ENCODE measurements around the gene DUS3L.

The DUS3L gene, protein sequence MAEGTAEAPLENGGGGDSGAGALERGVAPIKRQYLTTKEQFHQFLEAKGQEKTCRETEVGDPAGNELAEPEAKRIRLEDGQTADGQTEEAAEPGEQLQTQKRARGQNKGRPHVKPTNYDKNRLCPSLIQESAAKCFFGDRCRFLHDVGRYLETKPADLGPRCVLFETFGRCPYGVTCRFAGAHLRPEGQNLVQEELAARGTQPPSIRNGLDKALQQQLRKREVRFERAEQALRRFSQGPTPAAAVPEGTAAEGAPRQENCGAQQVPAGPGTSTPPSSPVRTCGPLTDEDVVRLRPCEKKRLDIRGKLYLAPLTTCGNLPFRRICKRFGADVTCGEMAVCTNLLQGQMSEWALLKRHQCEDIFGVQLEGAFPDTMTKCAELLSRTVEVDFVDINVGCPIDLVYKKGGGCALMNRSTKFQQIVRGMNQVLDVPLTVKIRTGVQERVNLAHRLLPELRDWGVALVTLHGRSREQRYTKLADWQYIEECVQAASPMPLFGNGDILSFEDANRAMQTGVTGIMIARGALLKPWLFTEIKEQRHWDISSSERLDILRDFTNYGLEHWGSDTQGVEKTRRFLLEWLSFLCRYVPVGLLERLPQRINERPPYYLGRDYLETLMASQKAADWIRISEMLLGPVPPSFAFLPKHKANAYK

DNA sequence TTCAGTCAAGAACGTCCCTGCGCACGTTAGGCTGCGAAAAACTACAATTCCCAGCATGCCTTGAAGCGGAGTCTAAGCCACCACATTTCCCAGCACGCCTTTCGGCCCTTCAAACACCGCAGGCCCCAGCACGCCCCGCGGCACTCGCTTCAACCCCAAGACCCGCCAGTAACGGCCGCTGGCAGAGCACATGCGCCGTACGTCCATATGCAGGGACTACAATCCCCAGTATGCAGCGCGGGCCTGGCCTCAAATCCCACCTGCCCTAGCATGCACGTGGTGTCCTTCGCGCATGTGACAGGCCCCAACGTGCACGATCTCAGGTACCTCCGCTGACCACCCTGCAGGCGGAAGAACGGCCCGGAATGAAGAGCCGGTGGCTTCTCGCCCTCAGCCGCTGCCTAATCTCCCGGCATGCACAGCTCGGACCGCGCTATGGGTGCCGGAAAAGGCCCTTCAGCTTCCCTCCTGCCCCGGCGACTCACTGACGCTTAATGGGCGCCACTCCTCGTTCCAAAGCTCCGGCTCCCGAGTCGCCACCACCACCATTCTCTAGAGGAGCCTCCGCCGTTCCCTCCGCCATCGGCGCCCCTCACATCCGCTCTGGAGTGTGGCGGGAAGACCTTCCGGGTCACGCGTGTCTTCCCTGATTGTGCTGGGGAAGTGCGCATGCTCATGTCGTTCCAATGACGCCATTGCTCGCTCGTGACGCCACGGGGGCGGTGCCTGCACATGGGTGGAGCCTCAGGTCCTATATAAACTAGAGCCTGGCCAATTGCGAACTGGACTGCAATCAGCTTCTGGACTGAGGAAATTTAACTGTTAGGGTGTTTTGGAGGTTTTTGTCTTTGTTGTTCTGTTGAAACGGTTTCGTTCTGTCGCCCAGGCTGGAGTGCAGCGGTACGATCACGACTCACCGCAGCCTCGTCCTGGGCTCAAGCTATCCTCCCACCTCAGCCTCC lies at the start of gene DUS3L:
Gene DUS3L (minus strand): TSS at position 605 of the 962 bp plus-strand sequence. CDS start 22 bp downstream, at position 583.
- no peaks in the 10 kb centered on the region for H3K27me3 ChIP-seq
- H3K4me1 ChIP-seq (ENCODE audit: control insufficient read depth in 1 of 2, insufficient read depth in 1 of 2, low read depth in 1 of 2, low read length in 1 of 2) = peaks cover 13 to 14% of the 10 kb centered on the region in 2 experiments
- H3K4me3 ChIP-seq (ENCODE audit: low read depth in 1 of 2, low read length in 1 of 2) = peak within 1 kb of the TSS; percentile 97
- H3K9me3 ChIP-seq = no peaks in the 10 kb centered on the region
- H3K36me3 ChIP-seq = peaks cover 37% of the 10 kb centered on the region
- TF ChIP-seq, protein P1, sequence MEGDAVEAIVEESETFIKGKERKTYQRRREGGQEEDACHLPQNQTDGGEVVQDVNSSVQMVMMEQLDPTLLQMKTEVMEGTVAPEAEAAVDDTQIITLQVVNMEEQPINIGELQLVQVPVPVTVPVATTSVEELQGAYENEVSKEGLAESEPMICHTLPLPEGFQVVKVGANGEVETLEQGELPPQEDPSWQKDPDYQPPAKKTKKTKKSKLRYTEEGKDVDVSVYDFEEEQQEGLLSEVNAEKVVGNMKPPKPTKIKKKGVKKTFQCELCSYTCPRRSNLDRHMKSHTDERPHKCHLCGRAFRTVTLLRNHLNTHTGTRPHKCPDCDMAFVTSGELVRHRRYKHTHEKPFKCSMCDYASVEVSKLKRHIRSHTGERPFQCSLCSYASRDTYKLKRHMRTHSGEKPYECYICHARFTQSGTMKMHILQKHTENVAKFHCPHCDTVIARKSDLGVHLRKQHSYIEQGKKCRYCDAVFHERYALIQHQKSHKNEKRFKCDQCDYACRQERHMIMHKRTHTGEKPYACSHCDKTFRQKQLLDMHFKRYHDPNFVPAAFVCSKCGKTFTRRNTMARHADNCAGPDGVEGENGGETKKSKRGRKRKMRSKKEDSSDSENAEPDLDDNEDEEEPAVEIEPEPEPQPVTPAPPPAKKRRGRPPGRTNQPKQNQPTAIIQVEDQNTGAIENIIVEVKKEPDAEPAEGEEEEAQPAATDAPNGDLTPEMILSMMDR (IDR thresholded peaks at IDR 0.05) = no peak
- peak within 1 kb of the TSS; percentile 92 for H3K27ac ChIP-seq

DNA sequence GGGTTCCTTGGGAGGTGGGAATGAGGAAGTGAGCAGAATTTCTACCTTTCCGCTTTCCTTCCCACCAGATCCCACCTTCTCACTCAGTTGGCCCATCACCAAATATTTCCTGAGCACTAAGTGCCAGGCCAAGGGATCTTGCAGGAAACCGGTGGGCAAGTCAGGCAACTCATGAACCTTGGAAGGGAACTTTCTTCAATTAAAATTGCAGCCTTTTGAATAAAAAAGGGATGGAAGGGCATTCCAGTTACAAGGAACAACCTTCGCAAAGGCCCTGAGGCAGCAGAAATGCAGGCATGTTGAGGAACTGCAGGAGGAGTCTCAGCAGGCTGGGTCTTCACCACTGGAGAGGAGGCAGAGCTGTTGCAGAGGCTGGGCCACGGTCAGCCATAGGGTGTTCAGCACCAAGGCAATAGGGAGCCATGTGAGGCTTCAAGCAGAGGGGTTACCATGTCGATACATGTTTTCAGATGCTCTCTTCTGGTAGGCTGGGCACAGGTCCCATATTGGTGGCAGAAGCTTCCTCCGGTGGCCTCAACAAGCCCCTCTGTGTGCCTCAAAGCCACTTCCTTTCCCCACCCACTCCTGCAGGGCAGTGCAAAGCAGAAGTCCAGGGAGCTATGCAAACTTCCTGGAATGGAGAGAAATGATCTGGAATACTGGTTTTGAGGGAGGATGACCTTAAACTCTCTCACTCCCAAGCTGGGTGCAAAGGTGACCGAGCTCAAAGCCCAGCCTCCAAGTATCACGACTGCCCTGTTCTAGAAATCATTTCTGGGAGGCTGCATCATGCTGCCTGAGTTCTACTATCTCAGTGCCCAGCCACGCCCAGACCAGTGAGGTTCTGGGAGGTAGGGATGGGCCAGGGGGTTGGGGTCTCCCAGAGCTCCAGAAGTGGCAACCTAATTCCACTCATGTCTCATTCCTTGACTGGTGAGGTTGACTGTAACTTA lies 48.4 kb upstream of the DUS3L start, which contains the start of gene FUT6:
Gene FUT6 (minus strand): TSS at position 638 of the 953 bp plus-strand sequence. CDS start 7,135 bp downstream, outside the sequence.
- Histone ChIP-seq H3K4me1 (ENCODE audit: control insufficient read depth in 1 of 2, insufficient read depth in 1 of 2, low read depth in 1 of 2, low read length in 1 of 2) (peaks cover 10 to 11% of the 10 kb centered on the region in 2 experiments), H3K27ac (no peak within 1 kb of the TSS), H3K9me3 (no peaks in the 10 kb centered on the region), H3K36me3 (no peaks in the 10 kb centered on the region), H3K4me3 (ENCODE audit: low read depth in 1 of 2, low read length in 1 of 2) (no peak within 1 kb of the TSS), H3K27me3 (peaks cover 8% of the 10 kb centered on the region)
- TF ChIP-seq, protein P1 (IDR thresholded peaks at IDR 0.05) = no peak

DNA sequence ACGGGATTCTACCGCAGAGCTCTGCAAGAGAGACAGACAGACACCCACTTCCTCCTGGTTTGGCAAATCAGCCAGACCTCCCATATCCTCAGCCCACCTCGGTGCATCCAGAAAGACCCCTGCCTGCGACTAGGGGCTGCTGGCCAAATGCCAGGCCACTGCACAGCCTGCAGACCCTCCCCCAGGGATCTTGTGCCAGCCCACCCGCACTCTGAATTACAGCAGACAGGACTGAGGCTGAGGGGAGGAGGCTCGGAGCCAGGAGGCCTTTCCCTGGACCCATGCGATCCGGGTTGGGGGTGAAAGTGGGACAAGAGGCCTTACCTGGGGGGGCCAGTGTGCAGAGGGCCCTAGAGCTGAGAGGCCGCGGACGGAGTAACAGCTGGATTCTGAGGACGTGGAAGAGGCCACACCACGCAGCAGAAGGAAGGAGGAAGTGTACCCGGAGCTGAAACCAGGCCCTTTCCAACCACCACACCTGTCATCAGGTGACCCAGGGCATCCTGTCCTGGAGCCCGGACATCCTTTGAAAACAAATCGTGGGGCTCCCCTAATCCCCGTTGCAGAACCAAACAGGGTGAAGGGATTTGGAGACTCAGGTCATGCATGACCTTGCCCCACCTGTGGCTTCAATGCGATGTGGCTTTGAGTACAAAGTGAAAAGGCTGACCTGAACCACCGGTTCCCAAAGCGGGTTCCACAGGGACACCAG lies 47.5 kb upstream of the DUS3L start:
- H3K27me3 ChIP-seq = peaks cover 8% of the 10 kb centered on the region
- no peaks in the 10 kb centered on the region for H3K9me3 ChIP-seq
- TF ChIP-seq, protein P1 (IDR thresholded peaks at IDR 0.05) = no peak
- H3K4me3 ChIP-seq (ENCODE audit: low read depth in 1 of 2, low read length in 1 of 2) = no peak overlapping the region
- H3K27ac ChIP-seq = no peak overlapping the region
- no peaks in the 10 kb centered on the region for H3K36me3 ChIP-seq
- H3K4me1 ChIP-seq (ENCODE audit: control insufficient read depth in 1 of 2, insufficient read depth in 1 of 2, low read depth in 1 of 2, low read length in 1 of 2) = peaks cover 10 to 11% of the 10 kb centered on the region in 2 experiments

DNA sequence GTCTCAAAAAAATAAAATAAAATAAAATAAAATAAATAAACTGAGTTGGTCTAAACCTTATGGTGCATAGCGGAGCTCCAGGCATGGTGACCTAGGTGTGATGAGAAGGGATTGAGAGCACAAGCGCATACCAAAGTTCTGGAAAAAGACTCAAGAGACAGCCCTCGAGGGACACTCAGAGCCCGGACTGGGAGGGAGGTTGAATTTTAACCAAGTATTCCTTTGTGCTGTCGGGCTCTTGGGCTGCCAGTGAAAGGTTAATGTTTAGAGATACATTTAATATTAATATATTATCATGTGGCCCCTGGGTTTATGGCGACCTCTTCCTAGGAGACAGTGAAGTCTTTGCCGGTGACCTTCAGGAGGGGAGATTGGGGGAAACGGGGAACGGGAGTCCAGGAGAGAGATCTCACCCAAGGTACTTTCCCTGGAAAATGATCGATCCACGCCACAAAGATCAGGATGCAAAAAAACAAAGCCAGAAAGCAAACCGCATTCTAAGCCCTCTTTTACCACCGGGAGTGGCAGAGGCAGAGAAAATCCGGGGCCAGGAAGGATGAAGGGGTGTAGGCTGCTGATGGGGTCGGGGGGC lies 46.9 kb upstream of the DUS3L start:
- peaks cover 8% of the 10 kb centered on the region for H3K27me3 ChIP-seq
- TF ChIP-seq, protein P1 (IDR thresholded peaks at IDR 0.05) = no peak
- H3K36me3 ChIP-seq = no peaks in the 10 kb centered on the region
- H3K4me1 ChIP-seq (ENCODE audit: control insufficient read depth in 1 of 2, insufficient read depth in 1 of 2, low read depth in 1 of 2, low read length in 1 of 2) = peaks cover 10 to 11% of the 10 kb centered on the region in 2 experiments
- H3K4me3 ChIP-seq (ENCODE audit: low read depth in 1 of 2, low read length in 1 of 2) = no peak overlapping the region
- H3K27ac ChIP-seq = no peak overlapping the region
- no peaks in the 10 kb centered on the region for H3K9me3 ChIP-seq
